Inflammatory macrophage treated with lipopolysaccharide for 4 hours (primary cell): Measurements from ENCODE around the gene TLE3.
A peak's percentile ranks its signal among the peaks of the same experiment; 100 is the strongest.

ENCODE experiments used
- DNase-seq: peaks from one replicate; pipeline ENCODE4 v3.0.0-alpha.2; 2020

Gene TLE3

GRCh38 chr15:70025413-70026296, 72.1 kb downstream of the TLE3 start:
- DNase-seq = peak; percentile 7

GRCh38 chr15:70024521-70024920, 73.2 kb downstream of the TLE3 start:
- DNase-seq = no peak

DNA sequence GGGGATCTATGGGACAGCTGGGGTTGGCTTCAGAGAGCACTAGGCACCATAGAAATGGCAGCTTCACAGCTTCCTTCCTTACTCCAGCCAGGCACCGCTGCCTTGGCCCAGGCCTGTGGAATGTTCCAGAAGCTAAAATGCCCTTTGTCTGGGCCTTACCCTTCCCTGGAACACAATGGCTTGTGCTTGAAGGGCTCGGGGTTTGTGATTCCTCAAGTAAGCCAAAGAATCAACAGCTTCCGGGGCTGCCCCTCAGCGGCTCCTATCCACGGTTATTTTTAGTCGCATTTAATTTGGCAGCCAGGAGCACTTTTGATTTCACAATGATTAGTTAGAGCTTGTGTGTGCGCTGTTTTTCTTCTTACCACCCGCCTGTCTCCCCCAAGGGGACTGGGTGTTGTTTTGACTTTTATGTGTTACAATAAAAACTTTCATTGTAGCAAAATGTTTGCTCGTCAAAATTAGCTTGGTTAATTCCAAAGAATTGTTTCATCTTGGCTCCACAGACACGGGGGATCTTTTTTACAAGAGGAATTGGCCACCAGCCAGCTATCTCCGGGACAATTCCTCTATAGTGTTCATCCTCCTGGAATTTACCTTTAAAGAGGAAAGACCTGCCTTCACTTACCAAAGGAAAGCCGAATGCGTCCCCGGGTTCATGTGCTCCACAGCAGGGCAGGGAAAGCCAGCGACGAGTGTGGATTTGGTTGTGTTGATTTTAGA, 73.8 kb downstream of the TLE3 start:
- DNase-seq = no peak

- DNase-seq = peak; percentile 78
Measured at GRCh38 chr15:70023064-70023768, 74.5 kb downstream of the TLE3 start.

DNA sequence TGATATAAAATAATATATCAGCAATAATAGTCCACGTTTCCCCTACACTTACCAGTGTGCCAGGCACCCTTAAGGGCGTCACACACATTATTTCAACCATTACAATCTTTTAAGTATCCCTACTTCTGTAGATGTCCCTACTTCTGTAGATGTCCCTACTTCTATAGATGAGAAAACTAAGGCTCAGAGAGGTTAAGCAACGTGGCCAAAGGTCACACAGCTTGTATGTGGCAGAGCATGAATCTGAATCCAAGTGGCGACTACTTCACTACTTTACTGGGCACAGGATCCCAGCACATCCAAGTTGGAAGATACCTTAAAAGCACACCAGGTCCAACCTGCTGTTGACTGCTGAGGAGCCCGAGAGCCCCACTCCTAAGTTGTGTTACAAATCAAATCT, 77.5 kb downstream of the TLE3 start:
- DNase-seq = no peak

GRCh38 chr15:70018646-70019600, 78.8 kb downstream of the TLE3 start:
- DNase-seq = no peak

- no peak for DNase-seq
Measured at GRCh38 chr15:70017801-70018200, 79.9 kb downstream of the TLE3 start.

DNA sequence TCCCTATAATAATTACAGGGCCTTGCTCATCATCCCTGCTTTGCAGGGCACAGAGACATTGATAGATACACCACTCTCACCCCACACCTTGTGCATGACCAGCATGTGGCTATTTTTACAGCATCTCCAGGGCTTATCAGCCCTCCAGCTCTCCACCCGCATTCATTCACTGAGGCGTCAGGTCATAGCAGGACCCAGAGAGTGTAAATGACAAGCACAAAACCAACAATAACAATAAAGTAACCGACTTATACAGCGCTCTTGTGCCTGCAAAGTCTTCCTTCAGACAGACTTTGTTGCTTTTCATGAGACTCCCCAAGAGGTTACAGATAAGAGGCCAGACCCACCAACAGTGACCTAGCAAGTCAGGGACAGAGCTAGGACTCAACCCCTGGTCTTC, 80.7 kb downstream of the TLE3 start:
- no peak for DNase-seq

DNA sequence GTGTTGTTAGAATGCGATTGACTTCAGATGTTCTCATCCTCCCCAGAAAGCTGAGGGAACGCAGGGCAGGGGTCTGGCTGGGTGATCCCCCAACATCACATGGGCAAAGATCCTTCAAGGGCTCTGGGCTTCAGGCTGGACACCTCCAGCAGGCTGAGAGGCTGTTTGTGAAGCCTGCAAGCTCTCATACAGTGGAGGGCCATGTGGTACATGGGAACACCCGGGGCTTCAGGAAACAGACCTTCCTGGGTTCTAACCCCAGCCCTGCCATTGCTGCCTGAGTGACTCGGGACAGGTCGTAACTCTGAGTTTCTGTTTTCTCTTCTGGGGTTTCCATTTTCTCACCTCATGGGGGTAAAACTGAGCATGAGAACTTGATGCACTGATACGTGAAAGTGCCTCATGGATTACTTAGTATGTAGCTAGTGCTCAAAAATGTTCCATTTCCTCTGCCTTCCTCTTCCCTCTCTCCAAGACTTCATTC, 81.2 kb downstream of the TLE3 start:
- no peak for DNase-seq

GRCh38 chr15:70014860-70015490, 82.7 kb downstream of the TLE3 start:
- no peak for DNase-seq

- no peak for DNase-seq
Measured at GRCh38 chr15:70014331-70014730, 83.4 kb downstream of the TLE3 start.

GRCh38 chr15:70013656-70014313, 83.9 kb downstream of the TLE3 start:
- DNase-seq = no peak

GRCh38 chr15:70012895-70013294, 84.8 kb downstream of the TLE3 start:
- DNase-seq = no peak

GRCh38 chr15:70008697-70009290, 88.9 kb downstream of the TLE3 start:
- DNase-seq = no peak

DNA sequence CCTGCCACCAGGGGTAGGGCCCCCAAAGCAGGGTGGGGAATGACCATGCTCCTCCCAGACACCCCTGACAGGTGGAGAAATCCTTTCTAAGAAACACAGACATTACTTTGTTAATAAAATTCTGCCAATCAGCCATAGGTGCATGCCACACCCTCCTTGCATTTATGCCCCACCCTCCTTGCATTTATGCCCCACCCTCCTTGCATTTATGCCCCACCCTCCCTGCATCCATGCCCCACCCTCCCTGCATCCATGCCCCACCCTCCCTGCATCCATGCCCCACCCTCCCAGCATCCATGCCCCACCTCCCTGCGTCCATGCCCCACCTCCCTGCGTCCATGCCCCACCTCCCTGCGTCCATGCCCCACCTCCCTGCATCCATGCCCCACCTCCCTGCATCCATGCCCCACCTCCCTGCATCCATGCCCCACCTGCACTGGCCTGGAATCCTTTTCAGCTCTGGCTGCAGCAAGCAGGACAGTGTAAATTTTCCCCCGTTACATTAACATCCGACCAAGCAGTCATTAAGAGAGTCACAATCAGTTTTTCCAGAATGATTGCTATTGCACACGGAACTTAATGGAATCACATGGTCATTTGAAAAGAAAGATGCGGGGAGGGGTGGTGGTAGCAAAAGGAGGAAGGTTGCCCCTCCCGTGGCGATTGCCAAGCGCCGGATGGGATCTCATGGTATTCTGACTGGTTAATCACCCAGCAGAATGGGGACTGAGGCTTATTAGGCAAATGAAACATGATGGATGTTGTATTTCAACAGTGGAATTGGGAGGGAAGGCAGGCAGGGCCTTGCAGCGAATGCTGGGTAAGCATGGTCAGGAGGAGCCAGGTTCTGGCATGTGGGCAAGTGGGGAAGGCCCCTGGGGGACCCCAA, 91.2 kb downstream of the TLE3 start:
- no peak for DNase-seq

- no peak for DNase-seq
Measured at GRCh38 chr15:70004826-70005225, 92.9 kb downstream of the TLE3 start.

- no peak for DNase-seq
Measured at GRCh38 chr15:70002897-70003296, 94.8 kb downstream of the TLE3 start.

DNA sequence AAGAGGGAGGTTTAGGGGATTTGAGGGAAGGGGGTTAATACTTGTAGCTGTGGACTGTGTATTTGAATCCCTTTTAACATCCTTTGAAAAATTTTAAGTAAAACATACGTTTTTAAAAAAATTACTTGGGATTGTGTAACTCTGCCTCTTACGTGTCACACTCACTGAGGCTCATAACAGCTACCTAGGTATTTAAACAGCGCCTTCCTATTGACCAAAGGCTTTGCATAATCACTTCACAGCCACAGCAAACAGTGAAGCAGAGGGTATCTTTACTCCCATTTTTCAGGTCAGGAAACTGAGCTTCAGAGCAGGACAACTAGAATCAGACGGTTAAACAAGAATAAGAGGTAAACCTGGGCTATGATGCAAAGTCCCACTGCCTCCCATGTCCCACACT, 95.9 kb downstream of the TLE3 start:
- DNase-seq = no peak

DNA sequence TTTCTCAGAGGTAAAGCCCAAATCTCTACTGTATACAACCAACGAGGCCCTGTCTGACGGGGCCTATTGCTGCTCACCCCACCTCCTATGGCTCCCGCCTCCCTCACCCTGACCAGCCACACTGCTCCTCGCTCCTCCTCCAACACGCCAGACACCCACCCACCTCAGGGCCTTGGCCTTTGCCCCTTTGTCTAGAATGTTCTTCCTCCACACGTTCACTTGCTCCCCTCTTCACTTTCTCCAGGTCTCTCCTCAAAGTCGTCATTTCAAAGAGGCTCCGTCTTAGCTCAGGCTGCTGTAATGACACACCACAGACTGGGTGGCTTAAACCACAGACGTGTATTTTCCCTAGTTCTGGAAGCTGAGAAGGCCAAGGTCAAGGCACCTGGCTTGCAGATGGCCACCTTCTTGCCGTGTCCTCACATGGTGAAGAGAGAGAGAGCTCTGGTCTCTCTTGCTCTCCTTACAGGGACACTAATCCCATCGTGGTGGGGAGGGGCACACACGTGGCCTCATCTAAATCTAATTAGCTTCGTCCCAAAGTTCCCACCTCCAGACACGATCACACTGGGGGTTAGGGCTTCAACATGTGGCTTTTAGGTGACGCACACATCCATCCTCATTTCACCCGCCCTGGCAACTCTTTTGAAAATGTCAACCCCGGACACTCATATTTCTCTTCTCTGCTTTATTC, 98.2 kb downstream of the TLE3 start:
- DNase-seq = no peak
